Endothelial cell (in vitro differentiated cells): ENCODE measurements around the gene PTX3. TPM values are rescaled to one million over a fixed set of nuclear protein-coding genes. Genes with fewer than 3 reads are reported as not detected.

Experiments used
- DNase-seq: peaks from one replicate; pipeline ENCODE4 v3.0.0; 2021; ENCODE audit warnings: low spot score
- H3K27ac Mint-ChIP-seq: one replicate; pipeline ENCODE4 v1.8.0; 2021; ENCODE audit warnings: mixed read lengths, inconsistent platforms; ENCODE audit not compliant: unreplicated experiment
- H3K27me3 Mint-ChIP-seq: one replicate; pipeline ENCODE4 v1.8.0; 2021; ENCODE audit warnings: mild to moderate bottlenecking, moderate library complexity, mixed read lengths, inconsistent platforms; ENCODE audit not compliant: unreplicated experiment
- H3K36me3 Mint-ChIP-seq: one replicate; pipeline ENCODE4 v1.8.0; 2021; ENCODE audit warnings: mild to moderate bottlenecking, low read depth, mixed read lengths, inconsistent platforms; ENCODE audit not compliant: unreplicated experiment
- H3K4me1 Mint-ChIP-seq: one replicate; pipeline ENCODE4 v1.8.0; 2021; ENCODE audit warnings: mild to moderate bottlenecking, mixed read lengths, inconsistent platforms; ENCODE audit not compliant: unreplicated experiment
- H3K4me3 Mint-ChIP-seq: one replicate; pipeline ENCODE4 v1.8.0; 2021; ENCODE audit warnings: mild to moderate bottlenecking, mixed read lengths, inconsistent platforms; ENCODE audit not compliant: unreplicated experiment
- H3K9me3 Mint-ChIP-seq: one replicate; pipeline ENCODE4 v1.8.0; 2021; ENCODE audit warnings: mixed read lengths, inconsistent platforms; ENCODE audit not compliant: unreplicated experiment
- total RNA-seq: library from RNA; stranded (reverse); fragmentation: NEBNext Ultra II Directional; extraction: Animal tissue kit (Norgen Biotek cat#: 25700); gene quantifications from one replicate; pipeline ENCODE4 v1.2.1, GENCODE V29; 2021; ENCODE audit not compliant: unreplicated experiment
- TF ChIP-seq, protein P1 (sequence below): fragments of 200-600 bp; sonication (generic); IDR thresholded peaks from one replicate; pipeline ENCODE4 v1.5.0; 2021; ENCODE audit warnings: antibody characterized with exemption; ENCODE audit not compliant: unreplicated experiment

Gene PTX3
- total RNA-seq, 1 donor from 2014 or later: 0.13 TPM

- no peak overlapping the region for H3K4me3 Mint-ChIP-seq
- no peaks in the 10 kb centered on the region for H3K36me3 Mint-ChIP-seq
- no peak overlapping the region for H3K27ac Mint-ChIP-seq
- TF ChIP-seq, protein P1, sequence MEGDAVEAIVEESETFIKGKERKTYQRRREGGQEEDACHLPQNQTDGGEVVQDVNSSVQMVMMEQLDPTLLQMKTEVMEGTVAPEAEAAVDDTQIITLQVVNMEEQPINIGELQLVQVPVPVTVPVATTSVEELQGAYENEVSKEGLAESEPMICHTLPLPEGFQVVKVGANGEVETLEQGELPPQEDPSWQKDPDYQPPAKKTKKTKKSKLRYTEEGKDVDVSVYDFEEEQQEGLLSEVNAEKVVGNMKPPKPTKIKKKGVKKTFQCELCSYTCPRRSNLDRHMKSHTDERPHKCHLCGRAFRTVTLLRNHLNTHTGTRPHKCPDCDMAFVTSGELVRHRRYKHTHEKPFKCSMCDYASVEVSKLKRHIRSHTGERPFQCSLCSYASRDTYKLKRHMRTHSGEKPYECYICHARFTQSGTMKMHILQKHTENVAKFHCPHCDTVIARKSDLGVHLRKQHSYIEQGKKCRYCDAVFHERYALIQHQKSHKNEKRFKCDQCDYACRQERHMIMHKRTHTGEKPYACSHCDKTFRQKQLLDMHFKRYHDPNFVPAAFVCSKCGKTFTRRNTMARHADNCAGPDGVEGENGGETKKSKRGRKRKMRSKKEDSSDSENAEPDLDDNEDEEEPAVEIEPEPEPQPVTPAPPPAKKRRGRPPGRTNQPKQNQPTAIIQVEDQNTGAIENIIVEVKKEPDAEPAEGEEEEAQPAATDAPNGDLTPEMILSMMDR: no peak
- no peaks in the 10 kb centered on the region for H3K9me3 Mint-ChIP-seq
- peaks cover 1% of the 10 kb centered on the region for H3K27me3 Mint-ChIP-seq
- DNase-seq: no peak
- H3K4me1 Mint-ChIP-seq: no peaks in the 10 kb centered on the region
Measured at GRCh38 chr3:157477441-157477840, 40.8 kb downstream of the PTX3 start.

- no peak for DNase-seq
- TF ChIP-seq, protein P1: no peak
- Mint-ChIP-seq H3K27me3 (no peaks in the 10 kb centered on the region), H3K4me3 (no peak overlapping the region), H3K4me1 (no peaks in the 10 kb centered on the region), H3K27ac (no peak overlapping the region), H3K36me3 (no peaks in the 10 kb centered on the region), H3K9me3 (no peaks in the 10 kb centered on the region)
Measured at GRCh38 chr3:157479464-157480243, 43.0 kb downstream of the PTX3 start.

DNA sequence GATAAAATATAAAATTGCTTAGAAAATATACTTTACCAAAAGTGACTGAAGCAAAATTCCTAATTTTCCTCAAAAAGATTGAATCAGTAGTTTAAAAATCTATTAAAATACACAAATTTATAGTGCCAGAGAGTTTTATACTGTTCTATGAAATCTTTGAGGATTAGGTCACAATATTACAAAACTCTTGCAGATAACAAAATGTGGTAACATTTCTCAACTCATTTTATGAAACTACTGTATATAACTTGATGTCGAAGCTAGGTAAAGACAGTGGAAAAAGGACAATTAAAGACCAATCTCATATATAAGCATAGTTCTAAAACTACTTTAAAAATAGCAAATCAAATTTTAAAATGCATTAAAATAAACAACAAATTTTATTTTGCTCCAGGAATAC lies 50.7 kb downstream of the PTX3 start:
- no peak for DNase-seq
- H3K4me1 Mint-ChIP-seq: no peaks in the 10 kb centered on the region
- no peak overlapping the region for H3K27ac Mint-ChIP-seq
- no peak overlapping the region for H3K4me3 Mint-ChIP-seq
- H3K27me3 Mint-ChIP-seq: peaks cover 1% of the 10 kb centered on the region
- TF ChIP-seq, protein P1: no peak
- H3K9me3 Mint-ChIP-seq: no peaks in the 10 kb centered on the region
- no peaks in the 10 kb centered on the region for H3K36me3 Mint-ChIP-seq

DNA sequence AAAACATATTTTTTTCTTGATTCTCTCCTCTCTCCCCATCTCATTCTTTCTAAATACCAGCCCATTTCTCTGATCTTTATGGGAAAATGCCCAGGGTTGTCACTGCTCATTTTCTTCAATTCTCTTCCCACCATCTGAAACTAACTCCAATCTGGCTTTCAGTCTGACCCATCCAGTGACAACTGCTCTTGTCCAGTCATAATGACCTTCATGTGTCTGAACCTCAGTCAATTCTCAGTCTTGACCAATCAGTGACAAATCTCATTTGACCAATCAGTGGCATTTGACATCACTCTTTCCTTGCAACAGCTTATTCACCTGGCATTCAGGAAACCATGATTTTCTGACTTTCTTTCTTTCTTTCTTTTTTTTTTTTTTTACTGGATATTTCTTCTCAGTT lies 51.5 kb downstream of the PTX3 start:
- H3K4me3 Mint-ChIP-seq: no peak overlapping the region
- no peak overlapping the region for H3K27ac Mint-ChIP-seq
- no peak for DNase-seq
- TF ChIP-seq, protein P1: no peak
- H3K27me3 Mint-ChIP-seq: peaks cover 2% of the 10 kb centered on the region
- H3K4me1 Mint-ChIP-seq: no peaks in the 10 kb centered on the region
- H3K36me3 Mint-ChIP-seq: no peaks in the 10 kb centered on the region
- no peaks in the 10 kb centered on the region for H3K9me3 Mint-ChIP-seq

- Mint-ChIP-seq H3K27ac (no peak overlapping the region), H3K27me3 (peaks cover 3% of the 10 kb centered on the region), H3K36me3 (no peaks in the 10 kb centered on the region), H3K4me1 (peaks cover 13% of the 10 kb centered on the region), H3K9me3 (no peaks in the 10 kb centered on the region), H3K4me3 (no peak overlapping the region)
- TF ChIP-seq, protein P1: no peak
- no peak for DNase-seq
Measured at GRCh38 chr3:157491136-157491535, 54.5 kb downstream of the PTX3 start.
